Measurements from ENCODE around the gene NMB. TPM values are rescaled to one million over a fixed set of nuclear protein-coding genes. Genes with fewer than 3 reads are reported as not detected.

The NMB gene
- total and polyA plus RNA-seq, 7 donors = 1.0 to 6.3 (median 2.1) TPM

DNA sequence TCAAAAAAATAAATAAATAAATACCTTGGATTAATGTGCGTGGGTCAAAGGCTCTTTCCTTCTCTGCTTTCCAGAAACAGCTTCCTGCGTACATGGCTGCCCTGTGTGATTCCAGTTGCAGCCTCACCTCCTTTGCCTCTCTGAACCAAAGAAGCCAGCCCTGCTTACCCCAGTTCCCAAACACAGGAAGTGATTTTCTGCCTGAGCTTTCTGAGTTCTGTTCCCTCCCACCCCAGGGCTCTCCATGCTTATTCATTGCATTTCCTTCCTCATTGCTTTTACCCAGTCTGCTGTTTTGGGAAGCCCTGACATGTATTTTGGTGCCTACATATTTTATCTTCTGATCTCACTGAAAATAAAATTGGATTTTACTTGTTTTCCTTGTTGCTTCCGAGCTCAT is 41.8 kb downstream of the NMB start:
- intact Hi-C loops (cut with DNase I) = no loop called here
- H3K4me3 ChIP-seq = no peak overlapping the region
- no peak for DNase-seq
- peaks cover 8% of the 10 kb centered on the region for H3K9me3 ChIP-seq
- ATAC-seq = no peak
- H3K4me1 ChIP-seq = no peaks in the 10 kb centered on the region
- no peaks in the 10 kb centered on the region for H3K27me3 ChIP-seq (ENCODE audit: insufficient read depth in 3 of 3, low read length in 2 of 3)
- peaks cover 4 to 8% of the 10 kb centered on the region in 2 donors for H3K36me3 ChIP-seq (ENCODE audit: insufficient read depth in 1 of 2, low read depth in 1 of 2)
- no peak for TF ChIP-seq CTCF (IDR thresholded peaks at IDR 0.05)
- H3K27ac ChIP-seq = no peak overlapping the region
- WGBS, 3 donors = 80 to 93% (median 83%) methylated on average over 3 of the region's 3 CpGs

DNA sequence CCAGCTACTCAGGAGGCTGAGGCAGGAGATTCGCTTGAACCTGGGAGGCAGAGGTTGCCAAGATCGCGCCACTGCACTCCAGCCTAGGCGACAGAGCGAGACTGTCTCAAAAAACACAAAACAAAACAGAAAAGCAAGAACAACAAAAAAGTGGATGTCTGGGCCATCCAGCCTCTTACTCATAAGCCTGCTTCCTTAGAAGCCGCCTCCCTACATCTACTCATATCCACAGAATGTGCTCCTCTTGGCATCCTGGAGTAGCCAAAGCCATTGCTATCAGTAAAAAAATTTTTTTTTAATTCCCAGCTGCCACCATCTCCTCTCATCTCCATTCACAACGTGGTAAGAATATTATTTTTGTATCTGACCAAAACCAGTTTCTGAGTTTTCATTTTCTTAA is 46.4 kb downstream of the NMB start:
- Histone ChIP-seq H3K9me3 (no peaks in the 10 kb centered on the region), H3K4me1 (peaks cover 8% of the 10 kb centered on the region), H3K36me3 (ENCODE audit: insufficient read depth in 1 of 2, low read depth in 1 of 2) (peaks cover 0 to 10% of the 10 kb centered on the region in 2 donors), H3K4me3 (no peak overlapping the region), H3K27ac (no peak overlapping the region), H3K27me3 (ENCODE audit: insufficient read depth in 3 of 3, low read length in 2 of 3) (no peaks in the 10 kb centered on the region)
- ATAC-seq (no peak), DNase-seq (no peak)
- intact Hi-C loops (cut with DNase I) = no loop called here
- TF ChIP-seq CTCF (IDR thresholded peaks at IDR 0.05) = no peak
- WGBS, 3 donors = 94% methylated on average over 7 of the region's 7 CpGs

DNA sequence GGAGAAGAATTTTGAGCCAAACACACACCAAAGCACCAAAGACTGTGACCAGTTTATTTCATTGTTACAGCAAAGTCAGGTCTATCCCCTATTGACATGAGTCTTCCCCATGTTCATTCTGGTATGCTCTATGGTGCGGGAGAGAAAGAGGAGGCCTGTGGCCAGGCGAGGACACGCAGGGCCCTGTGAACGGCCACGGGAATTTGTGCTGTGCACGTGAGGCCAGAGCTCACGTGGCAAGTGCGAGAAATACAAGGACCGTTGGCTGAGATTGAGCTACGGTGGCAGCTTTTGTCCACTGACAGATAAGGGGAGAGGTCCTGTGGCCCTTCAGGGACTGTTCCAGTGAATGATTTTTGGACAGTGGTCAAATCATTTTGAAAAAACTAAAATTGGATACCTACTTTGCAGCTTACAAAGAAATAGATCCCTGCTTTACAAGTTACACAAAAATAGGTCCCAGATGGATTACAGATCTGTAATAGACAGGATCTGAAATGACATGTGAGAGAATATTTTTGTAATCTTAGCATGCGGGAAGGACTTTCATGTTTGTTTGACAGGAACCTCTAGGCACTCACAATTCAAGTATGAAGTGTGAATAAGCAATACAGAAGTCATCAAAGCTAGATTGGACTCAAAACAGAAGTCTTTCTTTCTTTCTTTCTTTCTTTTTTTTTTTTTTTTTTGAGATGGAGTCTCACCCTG is 48.0 kb downstream of the NMB start:
- intact Hi-C loops (cut with DNase I) = loop anchor here in 1 of 2 donors (10.0 kb wide), 1 partner anchor 105 kb away; the partner anchor contains the start of gene SEC11A
- Histone ChIP-seq H3K4me3 (no peak overlapping the region), H3K36me3 (ENCODE audit: insufficient read depth in 1 of 2, low read depth in 1 of 2) (peaks cover 0 to 21% of the 10 kb centered on the region in 2 donors), H3K9me3 (no peaks in the 10 kb centered on the region), H3K27me3 (ENCODE audit: insufficient read depth in 3 of 3, low read length in 2 of 3) (no peaks in the 10 kb centered on the region), H3K27ac (peak overlapping the region; percentile 58), H3K4me1 (peaks cover 8% of the 10 kb centered on the region)
- no peak for TF ChIP-seq CTCF (IDR thresholded peaks at IDR 0.05)
- ATAC-seq (peak; percentile 63 to 88 (median 68)), DNase-seq (no peak)
- 45 to 87% (median 69%) methylated on average over 11 of the region's 11 CpGs for WGBS, 3 donors

- 38 to 51% (median 50%) methylated on average over 1 of the region's 1 CpG for WGBS, 3 donors
- Histone ChIP-seq H3K36me3 (ENCODE audit: insufficient read depth in 1 of 2, low read depth in 1 of 2) (peaks cover 0 to 29% of the 10 kb centered on the region in 2 donors), H3K4me3 (no peak overlapping the region), H3K27me3 (ENCODE audit: insufficient read depth in 3 of 3, low read length in 2 of 3) (no peaks in the 10 kb centered on the region), H3K9me3 (no peaks in the 10 kb centered on the region), H3K27ac (no peak overlapping the region), H3K4me1 (peaks cover 8% of the 10 kb centered on the region)
- TF ChIP-seq CTCF (IDR thresholded peaks at IDR 0.05) = no peak
- ATAC-seq = no peak
- intact Hi-C loops (cut with DNase I) = loop anchor here in 1 of 2 donors (10.0 kb wide), 1 partner anchor 106 kb away; the partner anchor contains the start of gene SEC11A
- no peak for DNase-seq
Measured at GRCh38 chr15:84608707-84609284, 49.2 kb downstream of the NMB start.
